Chondrocyte (in vitro differentiated cells): ENCODE results near the gene FKBP11. TPM values are rescaled to one million over a fixed set of nuclear protein-coding genes. Genes with fewer than 3 reads are reported as not detected.
"Not testable (repeated sequence)": the region's sequence is repeated elsewhere in the genome, so short reads cannot be mapped to it uniquely, and the experiment has no call there.

Experiments
- DNase-seq: peaks from one replicate; pipeline ENCODE4 v3.0.0; 2021; ENCODE audit warnings: mixed read lengths, low spot score
- H3K27ac Mint-ChIP-seq: one replicate; pipeline ENCODE4 v1.8.0; 2021; ENCODE audit warnings: mild to moderate bottlenecking, moderate library complexity, mixed read lengths; ENCODE audit not compliant: unreplicated experiment
- H3K27me3 Mint-ChIP-seq: 2 replicates; pipeline ENCODE4 v1.8.0; 2021; ENCODE audit warnings: low read depth, mixed read lengths
- H3K36me3 Mint-ChIP-seq: 2 replicates; pipeline ENCODE4 v1.8.0; 2021; ENCODE audit warnings: low read depth, mixed read lengths
- H3K4me1 Mint-ChIP-seq: 2 replicates; pipeline ENCODE4 v1.8.0; 2021; ENCODE audit warnings: low read depth, mild to moderate bottlenecking, mixed read lengths
- H3K4me3 Mint-ChIP-seq: one replicate; pipeline ENCODE4 v1.8.0; 2021; ENCODE audit warnings: mild to moderate bottlenecking, moderate library complexity, mixed read lengths; ENCODE audit not compliant: unreplicated experiment
- H3K9me3 Mint-ChIP-seq: 2 replicates; pipeline ENCODE4 v1.8.0; 2021; ENCODE audit warnings: low read depth, mixed read lengths
- CTCF ChIP-seq: fragments of 200-600 bp; sonication (generic); IDR thresholded peaks from 2 replicates; pipeline ENCODE4 v1.5.0; 2021; ENCODE audit warnings: antibody characterized with exemption, mild to moderate bottlenecking, moderate library complexity
- total RNA-seq: library from RNA; stranded (reverse); gene quantifications from 3 replicates; pipeline ENCODE4 v1.2.1, GENCODE V29; 2021

FKBP11 gene
- total RNA-seq, 1 donor from 2014 or later: 23.5 TPM

- H3K4me1 Mint-ChIP-seq: no peaks in the 10 kb centered on the region
- no peak overlapping the region for H3K4me3 Mint-ChIP-seq
- H3K9me3 Mint-ChIP-seq: no peaks in the 10 kb centered on the region
- peaks cover 3% of the 10 kb centered on the region for H3K27me3 Mint-ChIP-seq
- no peak for TF ChIP-seq CTCF
- no peak overlapping the region for H3K27ac Mint-ChIP-seq
- DNase-seq: no peak
- H3K36me3 Mint-ChIP-seq: no peaks in the 10 kb centered on the region
Measured at GRCh38 chr12:48875944-48876515, 49.3 kb downstream of the FKBP11 start.

GRCh38 chr12:48873534-48873933 is 51.8 kb downstream of the FKBP11 start:
- not testable (repeated sequence) for H3K4me1 Mint-ChIP-seq, H3K9me3 Mint-ChIP-seq, DNase-seq, H3K36me3 Mint-ChIP-seq, H3K4me3 Mint-ChIP-seq, H3K27ac Mint-ChIP-seq, H3K27me3 Mint-ChIP-seq

- Mint-ChIP-seq H3K9me3 (no peaks in the 10 kb centered on the region), H3K27me3 (peaks cover 3% of the 10 kb centered on the region), H3K27ac (no peak overlapping the region), H3K4me1 (no peaks in the 10 kb centered on the region), H3K4me3 (no peak overlapping the region), H3K36me3 (no peaks in the 10 kb centered on the region)
- DNase-seq: no peak
- no peak for TF ChIP-seq CTCF
Measured at GRCh38 chr12:48873096-48873495, 52.2 kb downstream of the FKBP11 start.

Other genes with a start within 250 kb of the FKBP11 start
- 26.5 to 29.6 TPM (median 29.0 TPM) in 3 replicates for gene KANSL2, start 243.3 kb downstream of the FKBP11 start, total RNA-seq
- gene CCNT1, start 208.8 kb downstream of the FKBP11 start, total RNA-seq: 26.4 to 34.9 TPM (median 28.9 TPM) in 3 replicates
- gene ADCY6, start 136.4 kb downstream of the FKBP11 start, total RNA-seq: 54.9 to 57.6 TPM (median 57.2 TPM) in 3 replicates
- gene CACNB3, start 107.0 kb downstream of the FKBP11 start, total RNA-seq: 57.5 to 72.6 TPM (median 69.5 TPM) in 3 replicates
- 59.1 to 71.1 TPM (median 61.9 TPM) in 3 replicates for gene DDX23, start 73.3 kb downstream of the FKBP11 start, total RNA-seq
- 0.99 to 1.5 TPM (median 1.1 TPM) in 3 replicates for gene RND1, start 59.6 kb downstream of the FKBP11 start, total RNA-seq
- 116 to 128 TPM (median 126 TPM) in 3 replicates for gene ARF3, start 32.0 kb upstream of the FKBP11 start, total RNA-seq
- gene WNT10B, start 46.2 kb upstream of the FKBP11 start, total RNA-seq: 0.25 to 0.39 TPM in 2 of 3 replicates, not detected in the other
- not detected in 3 replicates for gene WNT1, start 52.8 kb upstream of the FKBP11 start, total RNA-seq
- gene DDN, start 73.9 kb upstream of the FKBP11 start, total RNA-seq: 0.10 to 0.74 TPM (median 0.72 TPM) in 3 replicates
- 61.5 to 77.1 TPM (median 61.7 TPM) in 3 replicates for gene PRKAG1, start 93.3 kb upstream of the FKBP11 start, total RNA-seq
- gene KMT2D, start 135.3 kb upstream of the FKBP11 start, total RNA-seq: 65.4 to 73.8 TPM (median 70.7 TPM) in 3 replicates
- 0.64 to 0.95 TPM in 2 of 3 replicates, not detected in the other for gene RHEBL1, start 144.5 kb upstream of the FKBP11 start, total RNA-seq
- 0.07 TPM in 1 of 3 replicates, not detected in the others for gene DHH, start 169.3 kb upstream of the FKBP11 start, total RNA-seq
- gene LMBR1L, start 185.4 kb upstream of the FKBP11 start, total RNA-seq: 37.0 to 47.3 TPM (median 46.9 TPM) in 3 replicates
- 544 to 857 TPM (median 551 TPM) in 3 replicates for gene TUBA1B, start 205.9 kb upstream of the FKBP11 start, total RNA-seq